GM10266 (cell line): ENCODE measurements around the gene WDR70.
"Not testable (repeated sequence)": the region's sequence is repeated elsewhere in the genome, so short reads cannot be mapped to it uniquely, and the experiment has no call there.

ENCODE experiments used
- DNase-seq: peaks from one replicate; pipeline ENCODE4 v3.0.0; 2012; ENCODE audit errors: extremely low spot score
- TF ChIP-seq, protein P1 (sequence below): IDR thresholded peaks from 2 replicates; pipeline ENCODE4 v1.5.1; 2012; ENCODE audit warnings: mild to moderate bottlenecking, low read depth; ENCODE audit not compliant: control insufficient read depth, insufficient read depth; ENCODE audit errors: missing control alignments

Gene WDR70

DNA sequence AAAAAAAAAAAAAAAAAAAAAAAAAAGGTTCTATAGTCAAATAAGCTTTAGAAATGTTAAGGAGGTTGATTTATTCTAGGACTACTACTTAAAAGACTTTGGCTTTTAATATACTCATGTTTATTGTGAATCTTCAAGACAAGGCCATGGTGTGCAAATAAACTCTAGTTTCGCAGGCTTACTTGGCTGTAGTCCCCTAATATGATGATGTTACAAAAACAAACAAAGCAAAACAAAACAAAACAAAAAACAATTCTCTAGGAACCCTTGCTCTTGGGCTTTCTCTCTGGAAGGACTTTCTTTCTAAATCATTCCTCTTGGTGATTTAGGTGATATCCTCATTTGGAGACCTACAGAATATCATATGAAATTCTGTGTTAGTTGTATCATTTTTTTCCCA lies 288.7 kb downstream of the WDR70 start:
- TF ChIP-seq, protein P1, sequence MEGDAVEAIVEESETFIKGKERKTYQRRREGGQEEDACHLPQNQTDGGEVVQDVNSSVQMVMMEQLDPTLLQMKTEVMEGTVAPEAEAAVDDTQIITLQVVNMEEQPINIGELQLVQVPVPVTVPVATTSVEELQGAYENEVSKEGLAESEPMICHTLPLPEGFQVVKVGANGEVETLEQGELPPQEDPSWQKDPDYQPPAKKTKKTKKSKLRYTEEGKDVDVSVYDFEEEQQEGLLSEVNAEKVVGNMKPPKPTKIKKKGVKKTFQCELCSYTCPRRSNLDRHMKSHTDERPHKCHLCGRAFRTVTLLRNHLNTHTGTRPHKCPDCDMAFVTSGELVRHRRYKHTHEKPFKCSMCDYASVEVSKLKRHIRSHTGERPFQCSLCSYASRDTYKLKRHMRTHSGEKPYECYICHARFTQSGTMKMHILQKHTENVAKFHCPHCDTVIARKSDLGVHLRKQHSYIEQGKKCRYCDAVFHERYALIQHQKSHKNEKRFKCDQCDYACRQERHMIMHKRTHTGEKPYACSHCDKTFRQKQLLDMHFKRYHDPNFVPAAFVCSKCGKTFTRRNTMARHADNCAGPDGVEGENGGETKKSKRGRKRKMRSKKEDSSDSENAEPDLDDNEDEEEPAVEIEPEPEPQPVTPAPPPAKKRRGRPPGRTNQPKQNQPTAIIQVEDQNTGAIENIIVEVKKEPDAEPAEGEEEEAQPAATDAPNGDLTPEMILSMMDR = no peak
- no peak for DNase-seq

DNA sequence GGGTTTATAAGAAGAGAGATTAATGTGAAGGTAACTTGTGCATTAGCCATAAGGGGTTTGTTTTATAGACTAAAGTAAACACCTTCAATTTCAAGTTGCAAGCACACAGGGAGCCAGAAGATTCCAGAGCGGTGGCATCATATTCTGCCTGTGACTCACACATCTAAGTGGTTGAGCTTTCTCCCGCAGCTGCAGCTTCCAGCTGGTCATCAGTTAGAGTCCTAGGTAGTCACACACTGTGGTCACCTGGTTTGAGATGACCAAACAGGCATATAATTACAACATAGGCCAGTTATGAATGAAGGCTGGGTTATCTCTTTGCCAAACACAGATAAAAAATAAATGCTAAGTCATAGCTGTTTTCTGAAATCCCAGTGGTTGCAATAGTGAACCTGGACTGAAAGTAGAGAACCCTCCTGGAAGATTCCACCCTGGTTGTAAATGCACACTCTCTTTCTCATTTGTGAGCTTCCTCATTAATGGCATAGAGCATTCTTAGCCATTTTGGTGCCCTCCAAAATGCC lies 289.5 kb downstream of the WDR70 start:
- TF ChIP-seq, protein P1 = no peak
- DNase-seq = no peak

DNA sequence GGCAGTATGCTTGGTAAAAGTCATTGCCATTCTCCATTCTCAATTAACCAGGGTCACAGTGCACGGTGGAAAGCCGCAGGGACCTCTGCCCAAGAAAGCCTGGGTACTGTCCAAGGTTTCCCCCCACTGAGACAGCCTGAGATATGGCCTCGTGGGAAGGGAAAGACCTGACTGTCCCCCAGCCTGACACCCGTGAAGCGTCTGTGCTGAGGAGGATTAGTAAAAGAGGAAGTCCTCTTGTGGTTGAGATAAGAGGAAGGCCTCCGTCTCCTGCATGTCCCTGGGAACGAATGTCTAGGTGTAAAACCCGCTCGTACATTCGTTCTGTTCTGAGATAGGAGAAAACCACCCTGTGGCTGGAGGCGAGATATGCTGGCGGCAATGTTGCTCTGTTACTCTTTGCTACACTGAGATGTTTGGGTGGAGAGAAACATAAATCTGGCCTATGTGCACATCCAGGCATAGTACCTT lies 293.0 kb downstream of the WDR70 start:
- peak; percentile 23 for DNase-seq

DNA sequence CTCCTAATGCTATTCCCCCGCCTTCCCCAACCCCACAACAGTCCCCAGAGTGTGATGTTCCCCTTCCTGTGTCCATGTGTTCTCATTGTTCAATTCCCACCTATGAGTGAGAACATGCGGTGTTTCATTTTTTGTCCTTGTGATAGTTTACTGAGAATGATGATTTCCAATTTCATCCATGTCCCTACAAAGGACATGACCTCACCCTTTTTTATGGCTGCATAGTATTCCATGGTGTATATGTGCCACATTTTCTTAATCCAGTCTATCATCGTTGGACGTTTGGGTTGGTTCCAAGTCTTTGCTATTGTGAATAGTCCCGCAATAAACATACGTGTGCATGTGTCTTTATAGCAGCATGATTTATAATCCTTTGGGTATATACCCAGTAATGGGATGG lies 295.2 kb downstream of the WDR70 start:
- not testable (repeated sequence) for DNase-seq

DNA sequence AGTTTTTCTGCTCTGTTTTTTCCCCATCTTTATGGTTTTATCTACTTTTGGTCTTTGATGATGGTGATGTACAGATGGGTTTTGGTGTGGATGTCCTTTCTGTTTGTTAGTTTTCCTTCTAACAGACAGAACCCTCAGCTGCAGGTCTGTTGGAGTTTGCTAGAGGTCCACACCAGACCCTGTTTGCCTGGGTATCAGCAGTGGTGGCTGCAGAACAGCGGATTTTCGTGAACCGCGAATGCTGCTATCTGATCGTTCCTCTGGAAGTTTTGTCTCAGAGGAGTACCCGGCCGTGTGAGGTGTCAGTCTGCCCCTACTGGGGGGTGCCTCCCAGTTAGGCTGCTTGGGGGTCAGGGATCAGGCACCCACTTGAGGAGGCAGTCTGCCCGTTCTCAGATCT lies 300.2 kb downstream of the WDR70 start:
- not testable (repeated sequence) for DNase-seq

DNA sequence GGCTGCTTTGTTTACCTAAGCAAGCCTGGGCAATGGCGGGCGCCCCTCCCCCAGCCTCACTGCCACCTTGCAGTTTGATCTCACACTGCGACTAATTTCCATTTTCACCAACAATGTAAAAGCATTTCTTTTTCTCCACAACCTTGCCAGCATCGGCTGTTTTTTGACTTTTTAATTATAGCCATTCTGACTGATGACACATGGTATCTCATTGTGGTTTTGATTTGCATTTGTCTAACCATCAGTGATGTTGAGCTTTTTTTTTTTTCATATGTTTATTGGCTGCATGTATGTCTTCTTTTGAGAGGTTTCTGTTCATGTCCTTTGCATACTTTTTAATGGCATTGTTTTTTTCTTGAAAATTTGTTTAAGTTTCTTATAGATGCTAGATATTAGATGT lies 300.8 kb downstream of the WDR70 start:
- not testable (repeated sequence) for DNase-seq

DNA sequence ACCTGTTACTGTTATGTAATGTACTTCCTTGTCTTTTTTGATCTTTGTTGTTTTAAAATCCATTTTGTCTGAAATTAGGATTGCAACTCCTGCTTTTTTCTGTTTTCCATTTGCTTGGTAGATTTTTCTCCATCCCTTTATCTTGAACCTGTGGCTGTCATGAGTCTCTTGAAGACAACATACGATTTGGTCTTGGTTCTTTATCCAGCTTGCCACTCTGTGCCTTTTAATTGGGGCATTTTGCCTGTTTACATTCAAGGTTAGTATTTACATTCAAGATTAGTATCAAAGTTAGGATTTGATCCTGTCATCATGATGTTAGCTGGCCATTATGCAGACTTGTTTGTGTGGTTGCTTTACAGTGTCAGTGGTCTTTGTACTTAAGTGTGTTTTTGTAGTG lies 304.0 kb downstream of the WDR70 start:
- no peak for DNase-seq
- TF ChIP-seq, protein P1 = no peak

DNA sequence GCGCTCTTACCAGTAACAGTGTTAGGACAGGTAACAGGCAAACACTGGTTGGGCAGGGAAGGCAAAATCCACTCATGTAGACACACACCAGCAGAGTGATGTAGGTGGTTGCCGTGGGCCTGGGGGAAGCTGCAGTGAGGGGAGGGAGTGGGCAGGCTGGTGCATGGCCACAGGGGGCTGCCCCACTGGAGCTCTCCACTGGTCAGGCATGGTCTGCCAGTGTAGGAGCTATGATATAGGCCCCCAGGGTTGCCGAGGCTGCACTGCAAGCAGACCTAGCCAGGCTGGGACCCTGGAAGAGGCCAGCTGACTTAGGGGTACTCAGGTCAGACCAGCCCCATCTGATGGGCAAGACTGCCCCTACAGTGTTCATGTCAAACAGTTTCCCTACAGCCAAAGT lies 306.1 kb downstream of the WDR70 start:
- no peak for DNase-seq
- TF ChIP-seq, protein P1 = no peak

DNA sequence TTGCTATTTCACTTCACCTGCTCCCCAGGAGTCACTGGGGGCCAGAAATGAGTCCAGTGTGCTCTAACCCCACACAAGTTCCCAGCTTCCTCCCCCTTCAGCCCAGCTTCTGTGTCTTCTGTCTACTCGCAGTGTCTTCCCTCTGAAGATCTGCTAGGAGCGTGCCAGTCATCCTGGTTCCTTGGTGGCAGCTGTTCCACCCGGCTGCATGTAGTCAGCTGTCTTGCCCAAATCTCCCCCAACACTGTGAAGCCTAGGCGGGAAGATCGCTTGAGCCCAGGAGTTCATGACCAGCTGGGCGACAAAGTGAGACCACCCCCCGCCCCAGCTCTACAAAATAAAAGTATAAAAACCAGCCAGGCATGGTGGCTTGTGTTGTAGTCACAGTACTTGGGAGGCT lies 306.7 kb downstream of the WDR70 start:
- no peak for DNase-seq
- TF ChIP-seq, protein P1 = no peak

DNA sequence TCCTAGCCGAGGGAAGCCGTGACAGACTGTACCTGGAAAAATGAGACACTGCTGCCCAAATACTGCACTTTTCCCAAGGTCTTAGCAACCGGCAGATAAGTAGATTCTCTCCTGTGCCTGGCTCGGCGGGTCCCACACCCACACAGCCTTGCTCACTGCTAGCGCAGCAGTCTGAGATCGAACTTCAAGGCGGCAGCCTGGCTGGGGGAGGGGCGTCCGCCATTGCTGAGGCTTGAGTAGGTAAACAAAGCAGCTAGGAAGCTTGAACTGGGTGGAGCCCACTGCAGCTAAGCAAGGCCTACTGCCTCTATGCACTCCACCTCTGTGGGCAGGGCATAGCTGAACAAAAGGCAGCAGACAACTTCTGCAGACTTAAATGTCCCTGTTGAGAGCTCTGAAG lies 309.8 kb downstream of the WDR70 start:
- DNase-seq = not testable (repeated sequence)

DNA sequence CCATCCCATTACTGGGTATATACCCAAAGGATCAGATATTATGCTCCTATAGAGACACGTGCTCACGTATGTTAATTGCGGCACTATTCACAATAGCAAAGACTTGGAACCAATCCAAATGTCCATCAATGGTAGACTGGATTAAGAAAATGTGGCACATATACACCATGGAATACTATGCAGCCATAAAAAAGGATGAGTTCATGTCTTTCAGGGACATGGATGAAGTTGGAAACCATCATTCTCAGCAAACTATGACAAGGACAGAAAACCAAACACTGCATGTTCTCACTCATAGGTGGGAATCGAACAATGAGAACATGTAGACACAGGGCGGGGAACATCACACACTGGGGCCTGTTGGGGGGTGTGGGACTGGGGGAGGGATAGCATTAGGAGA lies 315.2 kb downstream of the WDR70 start:
- DNase-seq = not testable (repeated sequence)
